Stimulated activated CD4-positive, alpha-beta T cell treated with anti-CD3 and anti-CD28 coated beads, Interleukin-12 subunit alpha, Interleukin-12 subunit beta, amount 100 ng/mL, for 48 hours (primary cell): Measurements from ENCODE around the gene BCORL1.

Experiments
- DNase-seq, 3 donors: peaks; one replicate each; pipeline ENCODE4 v3.0.0-alpha.2; 2020; ENCODE audit warnings: low read depth in 2 of 3, low spot score in 1 of 3

The BCORL1 gene

DNA sequence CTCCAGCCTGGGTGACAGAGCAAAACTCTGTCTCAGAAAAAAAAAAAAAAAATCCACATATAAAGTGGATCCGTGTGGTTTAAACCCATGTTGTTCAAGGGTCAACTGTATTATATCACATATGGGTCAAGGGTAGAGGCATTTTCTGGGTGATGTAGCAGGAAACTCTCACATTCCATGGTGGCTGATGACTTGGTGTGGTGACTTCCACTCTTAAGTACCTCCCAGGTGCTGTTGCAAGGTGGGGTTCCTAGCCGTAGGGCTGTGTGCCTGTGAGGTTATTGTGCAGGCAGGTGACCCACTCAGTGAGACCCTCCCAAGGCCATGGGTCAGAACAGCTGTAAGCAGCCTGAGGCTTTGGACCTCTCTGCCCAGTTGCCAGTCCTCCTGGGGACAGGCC, 110.8 kb downstream of the BCORL1 start:
- DNase-seq = no peak

DNA sequence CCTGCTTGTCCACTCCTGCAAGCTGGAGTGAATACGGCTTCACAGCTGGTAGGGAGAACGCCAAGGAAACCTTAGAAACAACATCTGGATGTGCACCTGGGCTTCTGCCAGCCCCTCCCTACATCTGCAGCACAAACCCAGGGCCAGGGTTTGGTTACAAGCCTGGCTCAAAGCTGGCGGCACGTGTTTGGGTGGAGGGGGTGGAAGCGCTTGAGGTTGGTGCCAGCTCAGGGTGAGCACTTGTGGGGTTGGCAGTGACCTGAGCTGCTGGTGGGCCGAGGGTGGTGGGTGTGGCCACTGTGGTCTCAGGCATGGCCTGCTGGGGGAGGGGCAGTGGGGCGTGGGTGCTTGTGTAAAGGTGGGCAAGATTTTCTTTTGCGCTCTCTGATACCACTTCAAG, 112.3 kb downstream of the BCORL1 start:
- DNase-seq = no peak

DNA sequence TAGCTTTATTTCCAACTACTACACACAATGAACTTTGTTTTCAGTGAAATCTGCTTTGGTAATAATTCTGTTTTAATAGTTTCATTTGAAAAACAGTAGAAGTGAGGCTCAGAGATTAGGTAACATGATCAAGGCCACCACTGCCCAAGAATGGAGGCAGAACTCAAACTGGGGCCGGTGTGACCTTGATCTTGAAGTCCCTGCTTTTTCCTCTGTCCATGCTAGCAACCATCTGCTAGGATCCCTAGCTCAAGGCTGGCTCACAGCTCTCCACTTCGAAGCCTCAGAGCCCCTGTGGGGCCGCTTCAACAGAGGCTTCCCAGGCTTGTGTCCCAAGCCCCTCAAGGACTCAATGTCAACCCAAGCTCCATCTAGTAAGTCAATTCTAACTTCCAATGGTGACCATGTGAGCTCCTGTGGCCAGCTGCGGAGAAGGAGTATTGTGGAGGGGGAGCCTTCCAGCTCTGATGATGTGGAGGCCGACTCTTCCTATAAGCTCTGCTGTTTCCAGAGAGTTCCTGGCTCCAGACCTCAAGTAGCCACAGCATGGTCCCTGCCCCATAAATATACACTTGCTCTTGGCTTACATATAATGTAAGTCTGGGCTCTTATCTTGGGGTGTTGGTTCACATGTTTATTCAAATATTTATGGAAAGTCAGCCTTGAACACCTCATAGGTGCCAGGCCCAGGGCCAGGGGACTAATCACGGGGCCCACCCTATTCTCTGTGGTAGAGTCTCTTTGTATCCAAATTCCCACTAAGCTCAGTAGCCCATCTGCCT, 113.0 kb downstream of the BCORL1 start:
- DNase-seq = no peak

DNA sequence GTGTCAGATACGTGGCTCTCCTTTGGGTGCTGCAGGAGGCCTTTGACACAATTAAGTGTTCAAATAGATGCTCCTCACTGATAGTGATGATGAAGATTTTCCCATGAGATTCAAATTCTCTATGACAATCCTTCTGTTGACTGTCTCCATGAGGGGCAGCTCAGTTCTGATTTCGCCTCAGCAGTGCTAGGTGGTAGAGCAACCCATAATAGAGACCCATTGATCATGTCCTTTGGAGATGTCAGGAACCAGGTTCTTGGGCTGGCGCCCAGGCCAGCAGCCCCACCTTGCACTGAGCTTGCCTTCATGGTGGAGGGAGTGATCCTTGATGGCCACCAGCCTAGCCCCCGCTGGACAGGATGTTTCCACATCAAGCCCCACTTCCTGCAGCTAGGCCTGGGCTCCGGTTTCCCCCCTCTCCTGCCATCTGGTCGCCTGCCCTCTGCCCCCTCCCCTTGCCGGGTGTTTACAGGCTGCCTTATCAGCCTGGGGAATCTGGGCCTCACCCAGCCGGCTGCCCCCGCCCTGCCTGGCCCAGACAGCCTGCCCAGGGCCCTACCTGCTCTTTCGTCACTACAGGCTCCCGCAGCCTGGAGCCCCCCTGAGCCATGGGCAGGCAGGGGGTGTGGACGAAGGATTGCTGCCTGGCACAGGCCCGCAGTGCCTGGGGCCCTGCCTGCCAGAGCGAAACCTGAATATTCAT, 115.2 kb downstream of the BCORL1 start:
- DNase-seq = no peak

DNA sequence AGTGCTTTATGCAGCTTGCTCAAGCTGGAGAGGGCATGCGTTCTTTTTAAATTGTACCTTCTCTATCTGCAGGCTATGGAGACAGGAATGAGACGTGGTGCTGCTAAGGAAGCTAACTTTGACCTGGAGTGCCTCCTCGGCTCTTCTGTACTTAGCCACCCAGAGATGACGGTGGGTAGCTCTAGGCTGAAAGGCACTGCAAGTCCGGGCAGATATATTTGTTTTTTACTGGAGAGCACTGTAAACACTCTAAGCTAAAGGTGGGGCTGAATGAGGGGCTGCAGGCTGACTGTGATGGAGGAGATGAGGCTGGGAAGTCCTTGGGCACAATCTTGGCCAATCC, 115.7 kb downstream of the BCORL1 start:
- no peak for DNase-seq

DNA sequence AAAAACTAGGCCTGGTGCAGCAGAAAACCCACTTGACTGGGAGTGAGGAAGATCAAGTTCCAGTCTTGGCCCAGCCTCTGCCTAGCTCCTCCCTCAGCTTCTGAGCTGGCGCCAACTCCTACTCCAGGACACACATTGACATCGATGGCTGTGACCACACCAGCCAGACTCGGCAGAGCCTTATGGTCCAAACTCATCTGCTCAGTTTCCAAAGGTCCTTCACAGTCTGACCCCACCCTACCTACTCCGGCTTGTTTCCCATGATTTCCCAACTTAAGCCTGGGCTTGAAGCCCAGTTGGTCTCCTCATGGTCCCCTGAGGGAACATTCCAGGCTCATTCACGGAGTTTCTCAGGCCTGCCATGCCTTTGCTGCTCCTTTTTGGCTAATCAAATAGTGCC, 117.7 kb downstream of the BCORL1 start:
- no peak for DNase-seq

DNA sequence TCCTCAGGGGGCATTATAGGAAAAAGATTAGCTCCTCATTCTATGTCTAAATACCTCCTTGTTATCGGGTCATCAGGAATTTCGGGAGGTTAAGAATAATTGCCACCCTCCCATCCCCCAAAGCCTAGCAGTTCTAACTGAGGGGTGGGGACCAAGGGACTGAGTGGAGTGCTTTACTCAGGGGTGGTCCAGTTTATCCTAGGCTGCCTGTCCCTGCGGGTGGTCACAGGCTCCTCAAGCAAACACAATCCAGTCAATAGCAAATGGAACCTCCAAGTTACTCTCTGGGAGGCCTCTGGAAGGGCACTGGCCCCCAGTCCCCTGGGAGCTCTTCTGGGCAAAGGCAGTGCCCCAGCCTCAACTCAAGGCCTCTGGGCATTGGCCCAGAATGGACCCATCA, 121.2 kb downstream of the BCORL1 start:
- no peak for DNase-seq

DNA sequence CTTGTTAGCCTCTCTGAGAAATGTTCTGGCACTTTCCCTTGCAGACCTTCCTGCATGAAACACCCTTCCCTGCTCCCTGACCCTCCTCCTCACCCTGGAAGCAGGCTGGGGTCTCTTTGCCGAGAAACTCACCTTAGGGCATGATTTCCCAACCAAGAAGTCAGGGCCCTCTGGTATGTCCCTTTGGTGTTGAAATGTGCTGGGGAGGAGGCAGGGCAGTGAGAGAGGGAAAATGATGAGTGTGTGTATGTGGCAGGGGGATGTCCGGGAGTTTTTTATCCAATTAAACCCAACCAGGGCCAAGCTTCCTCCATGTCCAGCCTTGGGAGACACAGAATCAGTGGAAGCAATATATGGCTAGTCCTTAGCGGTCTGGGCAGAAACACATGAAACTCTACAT, 122.8 kb downstream of the BCORL1 start:
- DNase-seq = no peak

DNA sequence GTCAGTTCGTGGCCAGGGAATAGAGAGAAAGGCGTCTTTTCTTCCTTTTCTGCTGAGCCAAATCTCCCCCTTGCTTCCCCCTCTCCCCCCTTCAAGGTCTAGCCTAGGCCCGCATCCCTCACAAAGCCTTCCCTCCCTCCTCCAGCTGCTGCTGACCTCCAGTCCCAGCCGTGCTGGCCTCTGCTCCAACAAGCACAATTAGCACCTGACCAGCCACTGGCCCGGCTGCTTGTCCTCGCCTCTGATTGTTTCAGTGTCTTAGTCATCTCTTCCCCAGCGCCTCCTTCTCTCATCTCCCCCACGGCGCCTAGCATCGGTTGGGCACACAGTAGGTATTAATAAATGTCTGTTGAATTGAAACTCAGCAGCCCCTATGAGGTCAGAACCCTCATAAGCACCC, 123.6 kb downstream of the BCORL1 start:
- no peak for DNase-seq
